HG02938 (cell line): ENCODE measurements around the gene HIVEP1.

Experiments
- ATAC-seq: cut with Tn5 transposase; IDR thresholded peaks from one replicate; pipeline ENCODE4 v1.9.1; 2021; ENCODE audit warnings: mild to moderate bottlenecking, moderate library complexity; ENCODE audit not compliant: unreplicated experiment

The HIVEP1 gene

GRCh38 chr6:12012038-12012557 lies at the start of gene HIVEP1:
Gene HIVEP1 (plus strand): TSS chr6:12012312. CDS start chr6:12015629, 3,317 bp downstream.
- peak; percentile 1 for ATAC-seq

GRCh38 chr6:11963756-11964500 lies 48.2 kb upstream of the HIVEP1 start:
- ATAC-seq = no peak

GRCh38 chr6:11964729-11965335 lies 47.3 kb upstream of the HIVEP1 start:
- ATAC-seq = no peak

GRCh38 chr6:11965499-11965898 lies 46.6 kb upstream of the HIVEP1 start:
- no peak for ATAC-seq

- ATAC-seq = no peak
Measured at GRCh38 chr6:11968241-11968806, 43.8 kb upstream of the HIVEP1 start.

GRCh38 chr6:11969092-11969491 lies 43.0 kb upstream of the HIVEP1 start:
- ATAC-seq = no peak

GRCh38 chr6:11970114-11970513 lies 42.0 kb upstream of the HIVEP1 start:
- no peak for ATAC-seq

- ATAC-seq = no peak
Measured at GRCh38 chr6:11971154-11971553, 41.0 kb upstream of the HIVEP1 start.

GRCh38 chr6:11972270-11972669 lies 39.8 kb upstream of the HIVEP1 start:
- no peak for ATAC-seq

GRCh38 chr6:11972806-11973205 lies 39.3 kb upstream of the HIVEP1 start:
- ATAC-seq = no peak

- ATAC-seq = no peak
Measured at GRCh38 chr6:11973238-11973637, 38.9 kb upstream of the HIVEP1 start.

- ATAC-seq = no peak
Measured at GRCh38 chr6:11974089-11974488, 38.0 kb upstream of the HIVEP1 start.

GRCh38 chr6:11975353-11975977 lies 36.6 kb upstream of the HIVEP1 start:
- ATAC-seq = peak; percentile 96

- ATAC-seq = no peak
Measured at GRCh38 chr6:11976489-11976888, 35.6 kb upstream of the HIVEP1 start.

- ATAC-seq = no peak
Measured at GRCh38 chr6:11977193-11977592, 34.9 kb upstream of the HIVEP1 start.

GRCh38 chr6:11977738-11978137 lies 34.4 kb upstream of the HIVEP1 start:
- ATAC-seq = no peak

- no peak for ATAC-seq
Measured at GRCh38 chr6:11978169-11978987, 33.7 kb upstream of the HIVEP1 start.

GRCh38 chr6:11979866-11980265 lies 32.2 kb upstream of the HIVEP1 start:
- ATAC-seq = no peak

GRCh38 chr6:11983306-11983705 lies 28.8 kb upstream of the HIVEP1 start:
- no peak for ATAC-seq

- no peak for ATAC-seq
Measured at GRCh38 chr6:11987386-11987785, 24.7 kb upstream of the HIVEP1 start.

- ATAC-seq = no peak
Measured at GRCh38 chr6:11989386-11989785, 22.7 kb upstream of the HIVEP1 start.
